Muscle layer of duodenum (tissue), 2 donors: Measurements from ENCODE around the gene CTNNB1.

Source experiments
- H3K27ac ChIP-seq: one replicate; pipeline ENCODE4 v1.7.0; 2013; ENCODE audit warnings: mild to moderate bottlenecking, low read length
- H3K27me3 ChIP-seq: one replicate; pipeline ENCODE4 v1.7.0; 2013; ENCODE audit warnings: low read depth, mild to moderate bottlenecking, control low read depth, low read length
- H3K36me3 ChIP-seq, 2 donors: one replicate each; pipeline ENCODE4 v1.7.0; 2013; ENCODE audit warnings: low read length in 2 of 2, control low read depth in 1 of 2, mild to moderate bottlenecking in 1 of 2; ENCODE audit not compliant: insufficient read depth in 2 of 2, control insufficient read depth in 1 of 2
- H3K4me1 ChIP-seq, 2 donors: one replicate each; pipeline ENCODE4 v1.7.0; 2013; ENCODE audit warnings: low read length in 2 of 2, mild to moderate bottlenecking in 2 of 2, control low read depth in 1 of 2, moderate library complexity in 1 of 2; ENCODE audit not compliant: insufficient read depth in 2 of 2, control insufficient read depth in 1 of 2
- H3K4me3 ChIP-seq, 2 donors: one replicate each; pipeline ENCODE4 v1.7.0; 2013; ENCODE audit warnings: low read length in 2 of 2, low read depth in 1 of 2, mild to moderate bottlenecking in 1 of 2
- H3K9me3 ChIP-seq, 2 donors: one replicate each; pipeline ENCODE4 v1.7.0; 2013; ENCODE audit warnings: low read length in 2 of 2, control low read depth in 1 of 2, mild to moderate bottlenecking in 1 of 2; ENCODE audit not compliant: control insufficient read depth in 1 of 2
- donor health status: healthy.

The CTNNB1 gene

GRCh38 chr3:41173926-41174885 lies 25.1 kb upstream of the CTNNB1 start:
- Histone ChIP-seq H3K27me3 (no peaks in the 10 kb centered on the region), H3K4me1 (peaks cover 0 to 14% of the 10 kb centered on the region in 2 donors), H3K4me3 (no peak overlapping the region), H3K9me3 (no peaks in the 10 kb centered on the region), H3K27ac (no peak overlapping the region), H3K36me3 (no peaks in the 10 kb centered on the region)

GRCh38 chr3:41175365-41175764 lies 23.9 kb upstream of the CTNNB1 start:
- no peaks in the 10 kb centered on the region for H3K9me3 ChIP-seq
- H3K36me3 ChIP-seq, result no peaks in the 10 kb centered on the region
- no peaks in the 10 kb centered on the region for H3K27me3 ChIP-seq
- no peak overlapping the region for H3K27ac ChIP-seq
- H3K4me3 ChIP-seq, result no peak overlapping the region
- H3K4me1 ChIP-seq, result peaks cover 0 to 14% of the 10 kb centered on the region in 2 donors

- Histone ChIP-seq H3K4me3 (no peak overlapping the region), H3K27me3 (no peaks in the 10 kb centered on the region), H3K36me3 (no peaks in the 10 kb centered on the region), H3K27ac (no peak overlapping the region), H3K9me3 (no peaks in the 10 kb centered on the region), H3K4me1 (peaks cover 0 to 14% of the 10 kb centered on the region in 2 donors)
These were observed 22.7 kb upstream of the CTNNB1 start for GRCh38 chr3:41176596-41176995.

GRCh38 chr3:41178576-41178975 lies 20.7 kb upstream of the CTNNB1 start:
- Histone ChIP-seq H3K4me1 (peaks cover 0 to 14% of the 10 kb centered on the region in 2 donors), H3K27me3 (no peaks in the 10 kb centered on the region), H3K9me3 (no peaks in the 10 kb centered on the region), H3K4me3 (no peak overlapping the region), H3K27ac (no peak overlapping the region), H3K36me3 (no peaks in the 10 kb centered on the region)

- Histone ChIP-seq H3K27ac (peak overlapping the region; percentile 22), H3K4me3 (no peak overlapping the region), H3K36me3 (no peaks in the 10 kb centered on the region), H3K27me3 (no peaks in the 10 kb centered on the region), H3K4me1 (peaks cover 0 to 13% of the 10 kb centered on the region in 2 donors), H3K9me3 (no peaks in the 10 kb centered on the region)
These were observed 18.9 kb upstream of the CTNNB1 start for GRCh38 chr3:41180396-41180795.

- Histone ChIP-seq H3K4me1 (no peaks in the 10 kb centered on the region), H3K4me3 (no peak overlapping the region), H3K27ac (no peak overlapping the region), H3K27me3 (no peaks in the 10 kb centered on the region), H3K36me3 (no peaks in the 10 kb centered on the region), H3K9me3 (no peaks in the 10 kb centered on the region)
These were observed 16.7 kb upstream of the CTNNB1 start for GRCh38 chr3:41182504-41183059.

- H3K36me3 ChIP-seq, result no peaks in the 10 kb centered on the region
- H3K4me3 ChIP-seq, result no peak overlapping the region
- no peaks in the 10 kb centered on the region for H3K9me3 ChIP-seq
- H3K27ac ChIP-seq, result no peak overlapping the region
- no peaks in the 10 kb centered on the region for H3K27me3 ChIP-seq
- H3K4me1 ChIP-seq, result no peaks in the 10 kb centered on the region
These were observed 14.9 kb upstream of the CTNNB1 start for GRCh38 chr3:41184394-41184793.

- Histone ChIP-seq H3K36me3 (no peaks in the 10 kb centered on the region), H3K4me3 (no peak overlapping the region), H3K27ac (no peak overlapping the region)
These were observed 13.0 kb upstream of the CTNNB1 start for GRCh38 chr3:41186297-41186696.

GRCh38 chr3:41188306-41188705 lies 11.0 kb upstream of the CTNNB1 start:
- Histone ChIP-seq H3K9me3 (no peaks in the 10 kb centered on the region), H3K36me3 (no peaks in the 10 kb centered on the region), H3K4me1 (no peaks in the 10 kb centered on the region), H3K27me3 (no peaks in the 10 kb centered on the region), H3K4me3 (no peak overlapping the region), H3K27ac (no peak overlapping the region)

More at GRCh38 chr3:41186297-41186696, 13.0 kb upstream of the CTNNB1 start:
- Histone ChIP-seq H3K4me1 (no peaks in the 10 kb centered on the region), H3K27me3 (no peaks in the 10 kb centered on the region), H3K9me3 (no peaks in the 10 kb centered on the region)

- Histone ChIP-seq H3K36me3 (no peaks in the 10 kb centered on the region), H3K4me3 (no peak overlapping the region), H3K4me1 (no peaks in the 10 kb centered on the region), H3K27me3 (no peaks in the 10 kb centered on the region), H3K9me3 (no peaks in the 10 kb centered on the region), H3K27ac (no peak overlapping the region)
These were observed 8.6 kb upstream of the CTNNB1 start for GRCh38 chr3:41190509-41191284.

- Histone ChIP-seq H3K36me3 (no peaks in the 10 kb centered on the region), H3K9me3 (no peaks in the 10 kb centered on the region), H3K27me3 (no peaks in the 10 kb centered on the region), H3K27ac (no peak overlapping the region), H3K4me1 (no peaks in the 10 kb centered on the region), H3K4me3 (no peak overlapping the region)
These were observed 6.4 kb upstream of the CTNNB1 start for GRCh38 chr3:41192885-41193284.
